Chondrocyte (in vitro differentiated cells): ENCODE results near the gene OR13A1. TPM values are rescaled to one million over a fixed set of nuclear protein-coding genes. Genes with fewer than 3 reads are reported as not detected.
"Not testable (repeated sequence)": the region's sequence is repeated elsewhere in the genome, so short reads cannot be mapped to it uniquely, and the experiment has no call there.

Experiments
- DNase-seq: peaks from one replicate; pipeline ENCODE4 v3.0.0; 2021; ENCODE audit warnings: mixed read lengths, low spot score
- H3K27ac Mint-ChIP-seq: one replicate; pipeline ENCODE4 v1.8.0; 2021; ENCODE audit warnings: mild to moderate bottlenecking, moderate library complexity, mixed read lengths; ENCODE audit not compliant: unreplicated experiment
- H3K27me3 Mint-ChIP-seq: 2 replicates; pipeline ENCODE4 v1.8.0; 2021; ENCODE audit warnings: low read depth, mixed read lengths
- H3K36me3 Mint-ChIP-seq: 2 replicates; pipeline ENCODE4 v1.8.0; 2021; ENCODE audit warnings: low read depth, mixed read lengths
- H3K4me1 Mint-ChIP-seq: 2 replicates; pipeline ENCODE4 v1.8.0; 2021; ENCODE audit warnings: low read depth, mild to moderate bottlenecking, mixed read lengths
- H3K4me3 Mint-ChIP-seq: one replicate; pipeline ENCODE4 v1.8.0; 2021; ENCODE audit warnings: mild to moderate bottlenecking, moderate library complexity, mixed read lengths; ENCODE audit not compliant: unreplicated experiment
- H3K9me3 Mint-ChIP-seq: 2 replicates; pipeline ENCODE4 v1.8.0; 2021; ENCODE audit warnings: low read depth, mixed read lengths
- total RNA-seq: library from RNA; stranded (reverse); gene quantifications from 3 replicates; pipeline ENCODE4 v1.2.1, GENCODE V29; 2021
- TF ChIP-seq, protein P1 (sequence below): fragments of 200-600 bp; sonication (generic); IDR thresholded peaks from 2 replicates; pipeline ENCODE4 v1.5.0; 2021; ENCODE audit warnings: antibody characterized with exemption, mild to moderate bottlenecking, moderate library complexity

The OR13A1 gene
- total RNA-seq, 1 donor from 2014 or later = not detected

DNA sequence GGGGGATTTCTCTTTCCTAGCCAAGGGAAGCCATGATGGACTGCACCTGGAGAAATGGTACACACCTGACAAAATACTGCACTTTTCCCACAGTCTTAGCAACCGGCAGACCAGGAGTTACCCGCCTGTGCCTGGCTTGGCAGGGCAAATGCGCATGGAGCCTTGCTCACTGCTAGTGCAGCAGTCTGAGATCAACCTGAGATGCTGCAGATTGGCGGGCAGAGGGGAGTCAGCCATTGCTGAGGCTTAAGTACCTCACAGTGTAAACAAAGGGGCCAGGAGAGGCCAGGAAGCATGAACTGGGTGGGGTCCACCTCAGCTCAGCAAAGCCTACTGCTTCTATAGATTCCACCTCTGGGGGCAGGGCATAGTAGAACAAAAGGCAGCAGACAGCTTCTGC is 49.4 kb downstream of the OR13A1 start:
- peaks cover 13% of the 10 kb centered on the region for H3K9me3 Mint-ChIP-seq
- H3K27ac Mint-ChIP-seq = no peak overlapping the region
- H3K4me1 Mint-ChIP-seq = no peaks in the 10 kb centered on the region
- TF ChIP-seq, protein P1, sequence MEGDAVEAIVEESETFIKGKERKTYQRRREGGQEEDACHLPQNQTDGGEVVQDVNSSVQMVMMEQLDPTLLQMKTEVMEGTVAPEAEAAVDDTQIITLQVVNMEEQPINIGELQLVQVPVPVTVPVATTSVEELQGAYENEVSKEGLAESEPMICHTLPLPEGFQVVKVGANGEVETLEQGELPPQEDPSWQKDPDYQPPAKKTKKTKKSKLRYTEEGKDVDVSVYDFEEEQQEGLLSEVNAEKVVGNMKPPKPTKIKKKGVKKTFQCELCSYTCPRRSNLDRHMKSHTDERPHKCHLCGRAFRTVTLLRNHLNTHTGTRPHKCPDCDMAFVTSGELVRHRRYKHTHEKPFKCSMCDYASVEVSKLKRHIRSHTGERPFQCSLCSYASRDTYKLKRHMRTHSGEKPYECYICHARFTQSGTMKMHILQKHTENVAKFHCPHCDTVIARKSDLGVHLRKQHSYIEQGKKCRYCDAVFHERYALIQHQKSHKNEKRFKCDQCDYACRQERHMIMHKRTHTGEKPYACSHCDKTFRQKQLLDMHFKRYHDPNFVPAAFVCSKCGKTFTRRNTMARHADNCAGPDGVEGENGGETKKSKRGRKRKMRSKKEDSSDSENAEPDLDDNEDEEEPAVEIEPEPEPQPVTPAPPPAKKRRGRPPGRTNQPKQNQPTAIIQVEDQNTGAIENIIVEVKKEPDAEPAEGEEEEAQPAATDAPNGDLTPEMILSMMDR = no peak
- H3K27me3 Mint-ChIP-seq = peaks cover 42% of the 10 kb centered on the region
- H3K36me3 Mint-ChIP-seq = no peaks in the 10 kb centered on the region
- no peak for DNase-seq
- H3K4me3 Mint-ChIP-seq = no peak overlapping the region

DNA sequence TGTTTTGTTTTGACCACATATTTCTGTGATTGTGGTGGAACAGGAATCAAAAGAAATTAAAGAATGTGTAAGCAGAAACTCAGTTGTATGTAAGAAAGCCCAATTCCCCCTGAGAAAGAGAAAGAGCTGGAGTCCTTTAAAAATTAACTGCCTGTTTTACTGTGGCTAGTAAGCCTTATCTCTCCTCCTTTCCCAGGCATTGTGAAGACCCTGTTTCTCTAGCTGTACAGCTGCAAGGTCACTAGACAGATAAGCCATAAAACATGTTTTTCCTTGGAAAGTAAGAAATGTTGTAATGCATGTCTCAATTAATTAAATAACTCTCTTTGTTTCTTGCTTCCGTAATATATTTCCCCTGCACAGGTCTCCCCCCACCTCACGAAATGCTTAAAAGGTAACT is 53.5 kb downstream of the OR13A1 start:
- TF ChIP-seq, protein P1 = no peak
- no peak overlapping the region for H3K27ac Mint-ChIP-seq
- no peak for DNase-seq
- H3K4me1 Mint-ChIP-seq = no peaks in the 10 kb centered on the region
- peaks cover 29% of the 10 kb centered on the region for H3K27me3 Mint-ChIP-seq
- H3K9me3 Mint-ChIP-seq = no peaks in the 10 kb centered on the region
- H3K4me3 Mint-ChIP-seq = no peak overlapping the region
- H3K36me3 Mint-ChIP-seq = no peaks in the 10 kb centered on the region

DNA sequence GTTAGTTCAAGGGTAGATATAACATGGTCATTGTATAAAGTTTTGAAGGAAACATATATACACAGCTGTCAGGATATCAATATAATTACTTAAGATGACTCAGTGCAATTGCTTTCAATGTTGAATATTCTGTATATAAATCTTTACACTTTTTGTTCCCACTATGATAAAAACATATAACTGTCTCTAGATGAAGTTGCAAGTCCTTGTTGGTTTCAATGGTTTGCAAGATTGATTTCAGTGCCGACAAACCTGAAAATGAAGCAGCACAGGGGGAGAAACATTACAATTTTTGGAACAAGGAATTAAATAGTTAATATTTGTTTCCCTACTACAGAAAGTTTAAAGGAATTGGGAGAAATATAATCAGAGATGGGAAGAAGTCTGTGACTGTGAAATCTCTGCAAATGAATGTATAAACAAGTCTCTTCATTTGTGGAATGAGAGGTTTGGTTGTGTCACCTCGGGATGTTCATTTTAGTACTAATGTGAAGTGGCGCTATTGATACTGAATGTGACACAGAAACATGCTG is 54.1 kb downstream of the OR13A1 start:
- no peak overlapping the region for H3K27ac Mint-ChIP-seq
- no peaks in the 10 kb centered on the region for H3K36me3 Mint-ChIP-seq
- TF ChIP-seq, protein P1 = no peak
- no peaks in the 10 kb centered on the region for H3K4me1 Mint-ChIP-seq
- peaks cover 25% of the 10 kb centered on the region for H3K27me3 Mint-ChIP-seq
- H3K9me3 Mint-ChIP-seq = no peaks in the 10 kb centered on the region
- no peak overlapping the region for H3K4me3 Mint-ChIP-seq
- no peak for DNase-seq

DNA sequence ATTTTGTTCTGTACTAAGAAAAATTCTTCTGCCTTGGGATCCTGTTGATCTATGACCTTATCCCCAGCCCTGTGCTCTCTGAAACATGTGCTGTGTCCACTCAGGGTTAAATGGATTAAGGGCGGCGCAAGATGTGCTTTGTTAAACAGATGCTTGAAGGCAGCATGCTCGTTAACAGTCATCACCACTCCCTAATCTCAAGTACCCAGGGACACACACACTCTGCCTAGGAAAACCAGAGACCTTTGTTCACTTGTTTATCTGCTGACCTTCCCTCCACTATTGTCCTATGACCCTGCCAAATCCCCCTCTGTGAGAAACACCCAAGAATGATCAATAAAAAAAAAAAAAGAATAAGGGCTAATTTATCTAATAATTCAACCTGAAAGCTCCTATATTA is 54.8 kb downstream of the OR13A1 start:
- H3K36me3 Mint-ChIP-seq, H3K9me3 Mint-ChIP-seq, H3K27ac Mint-ChIP-seq, DNase-seq, H3K4me1 Mint-ChIP-seq, H3K4me3 Mint-ChIP-seq: not testable (repeated sequence)
- H3K27me3 Mint-ChIP-seq = peaks cover 29% of the 10 kb centered on the region

DNA sequence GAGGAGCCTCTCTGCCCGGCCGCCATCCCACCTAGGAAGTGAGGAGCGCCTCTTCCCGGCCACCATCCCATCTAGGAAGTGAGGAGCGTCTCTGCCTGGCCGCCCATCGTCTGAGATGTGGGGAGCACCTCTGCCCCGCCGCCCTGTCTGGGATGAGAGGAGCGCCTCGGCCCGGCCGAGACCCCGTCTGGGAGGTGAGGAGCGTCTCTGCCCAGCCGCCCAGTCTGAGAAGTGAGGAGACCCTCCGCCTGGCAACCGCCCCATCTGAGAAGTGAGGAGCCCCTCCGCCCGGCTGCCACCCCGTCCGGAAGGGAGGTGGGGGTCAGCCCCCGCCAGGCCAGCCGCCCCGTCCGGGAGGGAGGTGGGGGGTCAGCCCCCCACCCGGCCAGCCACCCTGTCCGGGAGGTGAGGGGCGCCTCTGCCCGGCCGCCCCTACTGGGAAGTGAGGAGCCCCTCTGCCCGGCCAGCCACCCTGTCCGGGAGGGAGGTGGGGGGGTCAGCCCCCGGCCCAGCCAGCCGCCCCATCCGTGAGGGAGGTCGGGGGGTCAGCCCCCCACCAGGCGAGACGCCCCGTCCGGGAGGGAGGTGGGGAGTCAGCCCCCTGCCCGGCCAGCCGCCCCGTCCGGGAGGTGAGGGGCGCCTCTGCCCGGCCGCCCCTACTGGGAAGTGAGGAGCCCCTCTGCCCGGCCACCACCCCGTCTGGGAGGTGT is 55.5 kb downstream of the OR13A1 start:
- not testable (repeated sequence) for H3K4me1 Mint-ChIP-seq, H3K36me3 Mint-ChIP-seq, H3K4me3 Mint-ChIP-seq, H3K9me3 Mint-ChIP-seq, H3K27ac Mint-ChIP-seq, DNase-seq
- peaks cover 33% of the 10 kb centered on the region for H3K27me3 Mint-ChIP-seq

DNA sequence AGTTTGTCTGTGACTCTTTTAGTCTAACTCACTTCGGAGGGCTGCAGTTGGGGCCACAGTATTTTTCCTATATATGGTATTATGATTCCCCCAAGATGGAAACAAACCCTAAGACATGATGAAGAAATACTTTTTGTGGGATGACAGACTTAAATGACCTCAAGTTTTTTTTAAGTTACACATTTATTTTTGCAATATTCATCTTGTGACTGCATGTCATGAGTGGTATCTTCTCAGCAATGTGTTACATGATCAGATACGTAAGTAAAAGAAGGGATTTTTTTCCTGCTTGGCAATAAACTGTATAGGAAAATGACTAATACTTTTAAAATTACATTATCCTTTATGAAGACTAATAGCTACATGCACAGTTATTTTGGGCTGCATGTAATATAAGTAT is 57.8 kb downstream of the OR13A1 start:
- H3K4me3 Mint-ChIP-seq = no peak overlapping the region
- H3K4me1 Mint-ChIP-seq = no peaks in the 10 kb centered on the region
- H3K27ac Mint-ChIP-seq = no peak overlapping the region
- TF ChIP-seq, protein P1 = no peak
- H3K9me3 Mint-ChIP-seq = no peaks in the 10 kb centered on the region
- peaks cover 39% of the 10 kb centered on the region for H3K27me3 Mint-ChIP-seq
- no peaks in the 10 kb centered on the region for H3K36me3 Mint-ChIP-seq
- DNase-seq = no peak
